Cardiac muscle cell (in vitro differentiated cells and primary cell): ENCODE measurements around the gene KCTD16. TPM values are rescaled to one million over a fixed set of nuclear protein-coding genes. Genes with fewer than 3 reads are reported as not detected.

ENCODE experiments used
- DNase-seq, 2 donors: peaks; one replicate each; pipeline versions ENCODE4 v3.0.0 to v3.0.0-alpha.2; 2010 to 2017; ENCODE audit warnings: low read depth in 1 of 2, low spot score in 1 of 2
- H3K27ac ChIP-seq: fragments of 200-600 bp; sonication (generic); 2 replicates; pipeline ENCODE4 v1.5.1; 2016
- H3K27me3 ChIP-seq: fragments of 200-600 bp; sonication (generic); 2 replicates; pipeline ENCODE4 v1.6.0; 2016; ENCODE audit warnings: control low read depth
- H3K36me3 ChIP-seq: fragments of 200-600 bp; sonication (generic); 2 replicates; pipeline ENCODE4 v1.5.1; 2016; ENCODE audit warnings: control low read depth
- H3K4me1 ChIP-seq: fragments of 200-600 bp; sonication (generic); 2 replicates; pipeline ENCODE4 v1.8.1; 2017; ENCODE audit warnings: low read depth, mild to moderate bottlenecking, mixed run types
- H3K4me3 ChIP-seq: fragments of 200-600 bp; sonication (generic); 2 replicates; pipeline ENCODE4 v1.5.1; 2016; ENCODE audit warnings: mild to moderate bottlenecking
- H3K9me3 ChIP-seq: fragments of 200-600 bp; sonication (generic); 2 replicates; pipeline ENCODE4 v1.5.1; 2017; ENCODE audit warnings: low read depth, mild to moderate bottlenecking, control low read depth
- CTCF ChIP-seq: IDR thresholded peaks from 2 replicates; pipeline ENCODE4 v1.5.1; 2012; ENCODE audit warnings: low read depth, mild to moderate bottlenecking, low read length
- polyA plus RNA-seq: library from polyadenylated mRNA; unstranded; fragments of >200 nt; fragmentation: Nextera tagmentation; extraction: Ambion mirVana; gene quantifications from 2 replicates; pipeline ENCODE4 v1.2.1, GENCODE V29; 2016
- total RNA-seq: library from RNA; depleted of rRNA; stranded (reverse); fragments of >200 nt; gene quantifications from 2 replicates; pipeline ENCODE4 v1.2.3, GENCODE V29; 2016

Gene KCTD16
- total and polyA plus RNA-seq, 2 experiments from 2014 or later = 0.13 to 0.66 TPM

GRCh38 chr5:144504929-144505577, 334.4 kb downstream of the KCTD16 start:
- H3K9me3 ChIP-seq = no peaks in the 10 kb centered on the region
- H3K4me3 ChIP-seq = no peak overlapping the region
- TF ChIP-seq CTCF = no peak
- H3K4me1 ChIP-seq = no peaks in the 10 kb centered on the region
- no peak overlapping the region for H3K27ac ChIP-seq
- no peaks in the 10 kb centered on the region for H3K27me3 ChIP-seq
- no peaks in the 10 kb centered on the region for H3K36me3 ChIP-seq
- peak in 1 of 2 donors; percentile 24 for DNase-seq

GRCh38 chr5:144510845-144511579, 340.3 kb downstream of the KCTD16 start:
- TF ChIP-seq CTCF = no peak
- DNase-seq = no peak
- Histone ChIP-seq H3K27me3 (no peaks in the 10 kb centered on the region), H3K27ac (no peak overlapping the region), H3K9me3 (no peaks in the 10 kb centered on the region), H3K36me3 (no peaks in the 10 kb centered on the region), H3K4me1 (no peaks in the 10 kb centered on the region), H3K4me3 (no peak overlapping the region)

GRCh38 chr5:144511580-144512072, 341.0 kb downstream of the KCTD16 start:
- no peak for TF ChIP-seq CTCF
- Histone ChIP-seq H3K36me3 (no peaks in the 10 kb centered on the region), H3K27ac (no peak overlapping the region), H3K9me3 (no peaks in the 10 kb centered on the region), H3K27me3 (no peaks in the 10 kb centered on the region), H3K4me1 (no peaks in the 10 kb centered on the region), H3K4me3 (no peak overlapping the region)
- DNase-seq = no peak

- Histone ChIP-seq H3K4me3 (no peak overlapping the region), H3K9me3 (no peaks in the 10 kb centered on the region), H3K4me1 (no peaks in the 10 kb centered on the region), H3K27ac (no peak overlapping the region), H3K36me3 (no peaks in the 10 kb centered on the region), H3K27me3 (no peaks in the 10 kb centered on the region)
- TF ChIP-seq CTCF = no peak
- DNase-seq = no peak
These were observed 352.0 kb downstream of the KCTD16 start for GRCh38 chr5:144522698-144523097.

GRCh38 chr5:144525000-144525399, 354.3 kb downstream of the KCTD16 start:
- Histone ChIP-seq H3K27me3 (no peaks in the 10 kb centered on the region), H3K36me3 (no peaks in the 10 kb centered on the region), H3K9me3 (no peaks in the 10 kb centered on the region), H3K27ac (no peak overlapping the region), H3K4me3 (no peak overlapping the region), H3K4me1 (no peaks in the 10 kb centered on the region)
- no peak for TF ChIP-seq CTCF
- no peak for DNase-seq
